ENCODE measurements around the gene DDAH2. TPM values are rescaled to one million over a fixed set of nuclear protein-coding genes. Genes with fewer than 3 reads are reported as not detected.

The DDAH2 gene
- total RNA-seq, 4 donors from 2014 or later: 78.1 to 119 (median 100) TPM

DNA sequence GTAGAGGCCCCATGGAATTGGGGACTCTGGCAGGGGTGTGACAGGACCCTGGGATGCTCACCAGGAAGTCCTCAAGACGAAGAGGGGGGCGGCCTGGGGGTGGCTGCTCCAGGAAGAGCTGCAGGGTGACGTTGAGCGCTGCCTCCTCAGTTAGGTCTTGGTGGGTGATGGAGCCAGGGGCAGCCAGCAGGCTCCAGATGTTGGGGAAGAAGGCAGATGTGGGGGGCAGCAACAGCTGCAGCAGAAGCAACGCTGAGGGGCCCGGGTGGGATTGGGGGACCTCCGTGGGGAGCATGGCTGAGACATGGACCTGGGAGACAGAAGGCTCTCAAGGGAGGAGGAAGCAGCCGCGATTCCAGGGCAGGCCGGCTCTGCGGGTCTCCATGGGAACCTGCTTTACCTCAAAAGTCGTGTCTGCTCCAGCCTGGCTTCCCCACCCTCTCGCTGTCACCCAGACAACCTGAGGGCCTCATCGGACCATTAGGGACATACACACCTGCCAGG is 47.4 kb upstream of the DDAH2 start:
- TF ChIP-seq POLR2A (IDR thresholded peaks at IDR 0.05; ENCODE audit: low read depth) (no peak), EP300 (IDR thresholded peaks at IDR 0.05) (no peak), POLR2AphosphoS5 (IDR thresholded peaks at IDR 0.05) (no peak)
- TF ChIP-seq, protein P1, sequence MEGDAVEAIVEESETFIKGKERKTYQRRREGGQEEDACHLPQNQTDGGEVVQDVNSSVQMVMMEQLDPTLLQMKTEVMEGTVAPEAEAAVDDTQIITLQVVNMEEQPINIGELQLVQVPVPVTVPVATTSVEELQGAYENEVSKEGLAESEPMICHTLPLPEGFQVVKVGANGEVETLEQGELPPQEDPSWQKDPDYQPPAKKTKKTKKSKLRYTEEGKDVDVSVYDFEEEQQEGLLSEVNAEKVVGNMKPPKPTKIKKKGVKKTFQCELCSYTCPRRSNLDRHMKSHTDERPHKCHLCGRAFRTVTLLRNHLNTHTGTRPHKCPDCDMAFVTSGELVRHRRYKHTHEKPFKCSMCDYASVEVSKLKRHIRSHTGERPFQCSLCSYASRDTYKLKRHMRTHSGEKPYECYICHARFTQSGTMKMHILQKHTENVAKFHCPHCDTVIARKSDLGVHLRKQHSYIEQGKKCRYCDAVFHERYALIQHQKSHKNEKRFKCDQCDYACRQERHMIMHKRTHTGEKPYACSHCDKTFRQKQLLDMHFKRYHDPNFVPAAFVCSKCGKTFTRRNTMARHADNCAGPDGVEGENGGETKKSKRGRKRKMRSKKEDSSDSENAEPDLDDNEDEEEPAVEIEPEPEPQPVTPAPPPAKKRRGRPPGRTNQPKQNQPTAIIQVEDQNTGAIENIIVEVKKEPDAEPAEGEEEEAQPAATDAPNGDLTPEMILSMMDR (IDR thresholded peaks at IDR 0.05): no peak
- Histone ChIP-seq H3K27me3 (no peaks in the 10 kb centered on the region), H3K4me1 (peaks cover 12 to 22% (median 16%) of the 10 kb centered on the region in 4 donors), H3K4me3 (peak overlapping the region in 2 of 4 donors; percentile 9 to 14), H3K9me3 (no peaks in the 10 kb centered on the region), H3K27ac (replicated peaks in 1 of 4) (peak overlapping the region in 3 of 4 donors; percentile 28 to 41 (median 33)), H3K36me3 (peaks cover 21 to 39% (median 33%) of the 10 kb centered on the region in 4 donors)
- intact Hi-C loops (cut with DNase I): no loop called here
- 46% methylated on average over 12 of the region's 14 CpGs for WGBS
- no peak for DNase-seq (ENCODE audit: extremely low spot score)

DNA sequence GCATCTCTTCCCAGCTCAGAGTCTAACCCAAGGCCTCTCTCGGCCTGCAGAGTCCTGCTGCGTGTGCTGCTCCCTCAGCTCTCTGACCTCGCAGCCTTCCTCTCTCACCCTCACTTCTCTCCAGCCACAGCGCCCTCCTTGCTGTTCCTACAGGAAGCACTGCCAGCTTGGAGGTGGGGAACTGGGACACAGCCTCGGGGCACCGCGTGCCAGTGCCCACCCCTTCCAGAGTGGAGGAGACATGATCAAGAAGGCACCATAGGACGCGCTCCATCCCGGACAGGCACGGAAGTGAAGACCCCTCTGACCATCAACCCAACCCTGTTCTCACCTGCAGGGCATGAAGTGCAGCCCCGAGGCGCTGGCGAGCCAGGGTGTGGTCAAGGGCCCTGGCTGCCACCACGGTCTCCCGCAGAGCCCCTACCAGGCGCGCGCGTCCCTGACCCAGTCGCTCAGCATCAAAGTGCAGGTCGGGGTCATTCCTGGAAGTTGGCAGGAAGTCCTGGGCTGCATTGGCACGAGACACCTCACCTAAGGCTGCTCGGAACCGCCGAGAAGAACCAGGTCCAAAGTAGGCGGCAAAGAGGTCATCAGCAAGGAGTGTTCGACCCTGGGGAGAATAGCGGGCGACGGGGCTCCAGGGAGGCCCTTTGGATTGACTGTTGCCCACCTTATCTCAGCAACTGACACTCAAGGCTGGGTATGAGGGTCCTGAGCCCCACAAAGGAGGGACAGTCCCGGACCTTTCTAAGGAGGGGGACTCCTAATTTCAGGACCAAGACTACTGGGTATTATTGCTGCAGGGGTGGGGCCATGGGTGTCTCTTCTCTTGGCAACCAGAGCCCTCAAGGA is 46.8 kb upstream of the DDAH2 start:
- WGBS: 91% methylated on average over 26 of the region's 32 CpGs
- no peak overlapping the region for H3K27ac ChIP-seq (replicated peaks in 1 of 4)
- no peaks in the 10 kb centered on the region for H3K27me3 ChIP-seq
- peaks cover 21 to 32% (median 26%) of the 10 kb centered on the region in 4 donors for H3K36me3 ChIP-seq
- no peak overlapping the region for H3K4me3 ChIP-seq
- intact Hi-C loops (cut with DNase I): no loop called here
- H3K9me3 ChIP-seq: no peaks in the 10 kb centered on the region
- no peak for DNase-seq (ENCODE audit: extremely low spot score)
- peaks cover 12 to 22% (median 16%) of the 10 kb centered on the region in 4 donors for H3K4me1 ChIP-seq
- TF ChIP-seq, protein P1 (IDR thresholded peaks at IDR 0.05): no peak
- TF ChIP-seq POLR2AphosphoS5 (IDR thresholded peaks at IDR 0.05): no peak
- TF ChIP-seq POLR2A (IDR thresholded peaks at IDR 0.05; ENCODE audit: low read depth): no peak
- no peak for TF ChIP-seq EP300 (IDR thresholded peaks at IDR 0.05)

DNA sequence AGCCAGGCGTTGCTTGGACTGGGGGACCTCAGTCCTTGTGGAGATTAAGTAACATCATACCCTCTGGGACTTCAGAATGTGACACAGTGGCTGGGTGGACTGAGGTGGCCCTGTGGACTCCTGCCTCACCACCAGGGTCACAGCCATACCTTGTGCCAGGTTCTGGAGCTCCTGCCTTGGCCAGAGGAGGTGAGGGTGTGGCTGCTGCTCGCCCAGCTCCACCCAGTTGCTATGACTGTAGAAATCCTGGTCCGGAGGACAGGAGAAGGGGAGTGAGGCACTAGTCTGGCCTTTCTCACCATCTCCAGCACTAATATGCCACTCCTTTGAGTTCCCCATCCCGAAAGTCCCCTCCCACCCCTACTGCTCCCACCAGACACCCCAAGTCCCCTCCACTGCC is 46.1 kb upstream of the DDAH2 start:
- TF ChIP-seq POLR2AphosphoS5 (IDR thresholded peaks at IDR 0.05) (no peak), POLR2A (IDR thresholded peaks at IDR 0.05; ENCODE audit: low read depth) (no peak), EP300 (IDR thresholded peaks at IDR 0.05) (no peak)
- TF ChIP-seq, protein P1 (IDR thresholded peaks at IDR 0.05): no peak
- H3K36me3 ChIP-seq: peaks cover 16 to 25% (median 20%) of the 10 kb centered on the region in 4 donors

DNA sequence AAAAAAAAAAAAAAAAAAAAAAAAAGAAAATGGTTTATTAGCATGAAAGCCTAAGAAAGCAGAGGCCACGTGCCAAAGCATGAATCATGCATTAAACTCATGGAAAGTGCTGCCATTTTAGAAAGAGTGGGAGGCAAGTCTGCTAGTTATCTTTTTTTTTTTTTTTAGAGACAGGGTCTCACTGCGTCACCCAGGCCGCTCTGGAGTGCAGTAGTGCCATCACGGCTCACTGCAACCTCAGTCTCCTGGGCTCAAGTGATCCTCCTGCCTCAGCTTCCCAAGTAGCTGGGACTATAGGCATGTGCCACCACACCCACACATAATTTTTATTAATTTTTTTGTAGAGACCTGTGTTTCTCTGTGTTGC is 42.9 kb upstream of the DDAH2 start:
- no peak for DNase-seq (ENCODE audit: extremely low spot score)
- WGBS: 65% methylated on average over 4 of the region's 4 CpGs
- no peak overlapping the region for H3K4me3 ChIP-seq
- intact Hi-C loops (cut with DNase I): loop anchor here (5.0 kb wide), 1 partner anchor 60 kb away; no protein-coding TSS in a partner anchor
- no peak overlapping the region for H3K27ac ChIP-seq (replicated peaks in 1 of 4)
- no peaks in the 10 kb centered on the region for H3K36me3 ChIP-seq
- peaks cover 5 to 22% (median 11%) of the 10 kb centered on the region in 4 donors for H3K4me1 ChIP-seq
- TF ChIP-seq POLR2A (IDR thresholded peaks at IDR 0.05; ENCODE audit: low read depth): no peak
- TF ChIP-seq, protein P1 (IDR thresholded peaks at IDR 0.05): no peak
- H3K9me3 ChIP-seq: no peaks in the 10 kb centered on the region
- no peaks in the 10 kb centered on the region for H3K27me3 ChIP-seq

More for the DNA sequence above, 46.1 kb upstream of the DDAH2 start:
- no peaks in the 10 kb centered on the region for H3K9me3 ChIP-seq
- no peak for DNase-seq (ENCODE audit: extremely low spot score)
- no peak overlapping the region for H3K27ac ChIP-seq (replicated peaks in 1 of 4)
- H3K4me3 ChIP-seq: no peak overlapping the region
- intact Hi-C loops (cut with DNase I): no loop called here
- H3K4me1 ChIP-seq: peaks cover 12 to 22% (median 16%) of the 10 kb centered on the region in 4 donors
- WGBS: 85% methylated on average over 4 of the region's 4 CpGs
- no peaks in the 10 kb centered on the region for H3K27me3 ChIP-seq
